K562 (cell line): ENCODE measurements around the gene UTP11. TPM values are rescaled to one million over a fixed set of nuclear protein-coding genes. Genes with fewer than 3 reads are reported as not detected.
A peak's percentile ranks its signal among the peaks of the same experiment; 100 is the strongest.

Experiments
- ATAC-seq: fragments of 200-7000 bp; cut with Tn5 transposase; 3 replicates; pipeline ENCODE4 v1.9.1; 2020; ENCODE audit warnings: moderate library complexity
- BruUV-seq: library from RNA; stranded (reverse); fragments of 400-500 nt; replicated peaks from 2 replicates; lab custom pipeline; 2021; lab: Mats Ljungman, UMichigan
- CTCF ChIA-PET: fragments of 300-600 bp; formaldehyde crosslinking; extraction: SDS; loops from one replicate; lab custom pipeline; 2021; ENCODE audit warnings: low intra/inter-chr PET ratio; lab: Yijun Ruan, JAX
- POLR2A ChIA-PET: fragments of 300-600, 350-650 bp; sonication (Branson Sonifier 250); formaldehyde crosslinking; extraction: SDS; loops from one replicate; lab custom pipeline; 2021; ENCODE audit warnings: antibody characterized with exemption, inconsistent platforms; lab: Yijun Ruan, JAX
- DNase-seq, 4 experiments: peaks; one replicate each; pipeline versions ENCODE4 v3.0.0 to v3.0.0-alpha.2; 2011 to 2018; ENCODE audit warnings: low spot score in 3 of 4, mixed read lengths in 3 of 4; ENCODE audit errors: extremely low read depth in 1 of 4
- FAIRE-seq: peaks from 2 replicates; lab custom pipeline; 2011; peaks lifted over from hg19 to GRCh38; lab: Jason Lieb, UNC
- H2AFZ ChIP-seq: 2 replicates; pipeline ENCODE4 v1.6.0; 2011; ENCODE audit warnings: low read depth, low read length, control low read depth, inconsistent platforms
- H3K27ac ChIP-seq: fragments of 200-600 bp; 3 replicates; pipeline ENCODE4 v1.8.0; 2011; ENCODE audit warnings: low read depth, mild to moderate bottlenecking, control low read depth, inconsistent platforms, low read length, moderate library complexity, mixed read lengths; ENCODE audit errors: extremely low read depth
- H3K27me3 ChIP-seq, 2 experiments: fragments of 300-600 bp in 1 of 2; 2 replicates in 1 of 2; 3 replicates in 1 of 2; pipeline versions ENCODE4 v1.6.0 to v1.8.0; 2011; ENCODE audit warnings: inconsistent platforms in 2 of 2, low read length in 2 of 2, mild to moderate bottlenecking in 1 of 2, mixed read lengths in 1 of 2, moderate library complexity in 1 of 2; ENCODE audit not compliant: control insufficient read depth in 2 of 2, insufficient read depth in 2 of 2
- H3K36me3 ChIP-seq: fragments of 300-600 bp; 3 replicates; pipeline ENCODE4 v1.8.0; 2011; ENCODE audit warnings: mild to moderate bottlenecking, low read length, inconsistent platforms; ENCODE audit not compliant: control insufficient read depth, insufficient read depth
- H3K4me1 ChIP-seq, 2 experiments: fragments of 200-600 bp in 1 of 2; replicated peaks in 1 of 2; 2 replicates in 1 of 2; 3 replicates in 1 of 2; pipeline versions ENCODE4 v1.5.1 to v1.8.0; 2011; ENCODE audit warnings: inconsistent platforms in 2 of 2, low read length in 2 of 2, mild to moderate bottlenecking in 1 of 2, mixed read lengths in 1 of 2, moderate library complexity in 1 of 2; ENCODE audit not compliant: control insufficient read depth in 2 of 2, insufficient read depth in 2 of 2
- H3K4me2 ChIP-seq: 2 replicates; pipeline ENCODE4 v1.6.1; 2011; ENCODE audit warnings: low read length, control low read depth, inconsistent platforms, mixed read lengths; ENCODE audit not compliant: insufficient read depth
- H3K4me3 ChIP-seq: fragments of 200-600 bp; sonication (generic), shearing (Covaris generic); 2 replicates; pipeline ENCODE4 v1.5.1; 2016; ENCODE audit warnings: control low read depth, inconsistent platforms
- H3K79me2 ChIP-seq: fragments of 200-600 bp; 3 replicates; pipeline ENCODE4 v1.8.0; 2011; ENCODE audit warnings: low read length, inconsistent platforms; ENCODE audit not compliant: control insufficient read depth, insufficient read depth
- H3K9ac ChIP-seq, 2 experiments: 2 replicates each; pipeline versions ENCODE4 v1.6.0 to v1.6.1; 2011; ENCODE audit warnings: low read depth in 2 of 2, low read length in 2 of 2, control low read depth in 1 of 2, inconsistent platforms in 1 of 2, mild to moderate bottlenecking in 1 of 2, mixed read lengths in 1 of 2; ENCODE audit not compliant: insufficient read depth in 1 of 2
- H3K9me1 ChIP-seq: one replicate; pipeline ENCODE4 v1.6.0; 2011; ENCODE audit warnings: inconsistent platforms, mild to moderate bottlenecking, low read length, moderate library complexity; ENCODE audit not compliant: control insufficient read depth, insufficient read depth
- H3K9me3 ChIP-seq: replicated peaks from 2 replicates; pipeline ENCODE4 v1.5.1; 2011; ENCODE audit warnings: low read depth, low read length, inconsistent platforms; ENCODE audit not compliant: control insufficient read depth, insufficient read depth
- H4K20me1 ChIP-seq: replicated peaks from 2 replicates; pipeline ENCODE4 v1.6.1; 2011; ENCODE audit warnings: low read length, inconsistent platforms, mixed read lengths; ENCODE audit not compliant: control insufficient read depth, insufficient read depth
- CEBPG ChIP-seq, 3 experiments: fragments of 200-800 bp in 1 of 3; sonication (Bioruptor generic) in 1 of 3; sonication (generic) in 1 of 3; formaldehyde crosslinking in 1 of 3; IDR thresholded peaks in 2 of 3; conservative IDR thresholded peaks in 1 of 3; 2 replicates each; pipeline versions ENCODE4 v1.6.1 to v1.8.0; 2016 to 2022; ENCODE audit warnings: missing compliant biosample characterization in 2 of 3, missing genetic modification characterization in 2 of 3, mild to moderate bottlenecking in 1 of 3, missing genetic modification reagents in 1 of 3
- MXI1 ChIP-seq: IDR thresholded peaks from 2 replicates; pipeline ENCODE4 v1.6.1; 2011; ENCODE audit warnings: low read depth, mild to moderate bottlenecking, improper control_type of control experiment, low read length
- STAG1 ChIP-seq: sonication (generic); formaldehyde crosslinking; IDR thresholded peaks from 2 replicates; pipeline ENCODE4 v1.5.0; 2020; ENCODE audit warnings: missing genetic modification reagents, borderline replicate concordance
- TEAD1 ChIP-seq, 2 experiments: fragments of 450-650 bp in 1 of 2; sonication (generic) in 1 of 2; formaldehyde crosslinking; IDR thresholded peaks; 2 replicates each; pipeline versions ENCODE4 v1.4.0 to v1.8.0; 2020 to 2022; ENCODE audit warnings: mild to moderate bottlenecking in 2 of 2, missing genetic modification reagents in 1 of 2
- THRAP3 ChIP-seq: fragments of 450-650 bp; IDR thresholded peaks from 2 replicates; pipeline ENCODE4 v1.6.1; 2016; ENCODE audit warnings: mild to moderate bottlenecking, inconsistent platforms, borderline replicate concordance
- XRCC5 ChIP-seq: fragments of 200-400 bp; formaldehyde crosslinking; IDR thresholded peaks from 2 replicates; pipeline ENCODE4 v1.6.1; 2017; ENCODE audit warnings: low read depth, mild to moderate bottlenecking, low read length
- ZKSCAN3 ChIP-seq: fragments of 250-450 bp; sonication (Bioruptor Pico); IDR thresholded peaks from 2 replicates; pipeline ENCODE4 v1.4.0; 2020
- ZNF384 ChIP-seq: IDR thresholded peaks from 2 replicates; pipeline ENCODE4 v1.6.1; 2012; ENCODE audit warnings: low read depth, low read length, improper control_type of control experiment
- ZNF584 ChIP-seq: fragments of 200-800 bp; sonication (Bioruptor generic); IDR thresholded peaks from 2 replicates; pipeline ENCODE4 v1.6.1; 2016; ENCODE audit warnings: low read depth, mild to moderate bottlenecking, missing genetic modification characterization, missing compliant biosample characterization
- WGBS: fragments of 100-300 bp; shearing (Covaris generic); methylation state at CpG from one replicate; pipeline ENCODE4 v1.1.6; 2016; ENCODE audit warnings: low coverage, mixed read lengths; ENCODE audit not compliant: insufficient coverage; ENCODE audit errors: missing lambda C conversion rate; 5-methylcytosine and 5-hydroxymethylcytosine counted together
- in situ Hi-C: fragments of 300-500 bp; cut with MboI; formaldehyde crosslinking; loops from 4 replicates; pipeline ENCODE4 v1.15.0; 2018; ENCODE audit warnings: inconsistent platforms, mixed read lengths
- intact Hi-C: fragments of 100-400 bp; cut with micrococcal nuclease; formaldehyde crosslinking; loops from 2 replicates; pipeline ENCODE4 v1.14.2; 2022
- polyA plus RNA-seq, 8 experiments: library from polyadenylated mRNA; depleted of rRNA in 4 of 8; stranded (reverse) in 5 of 8; unstranded in 3 of 8; fragments of >200 nt; fragmentation: Nextera tagmentation in 2 of 8; fragmentation: Illumina TruSeq in 1 of 8; extraction: Ambion mirVana in 2 of 8; extraction: Trizol in 1 of 8; gene quantifications; 2 replicates each; pipeline versions ENCODE4 v1.2.1 to v1.2.3, GENCODE V29; 2011 to 2014; ENCODE audit warnings: inconsistent platforms in 1 of 8, missing spikeins in 1 of 8
- total RNA-seq, 7 experiments: library from RNA; depleted of rRNA in 6 of 7; stranded (reverse); fragments of >200 nt in 6 of 7; fragmentation: Illumina TruSeq in 2 of 7; extraction: Trizol in 2 of 7; gene quantifications; 2 replicates each; pipeline versions ENCODE4 v1.2.1 to v1.2.3, GENCODE V29; 2011 to 2021; ENCODE audit warnings: low replicate concordance in 1 of 7
- TF ChIP-seq, protein P1 (sequence below): fragments of 450-650 bp; formaldehyde crosslinking; IDR thresholded peaks from 2 replicates; pipeline ENCODE4 v1.4.0; 2020; ENCODE audit warnings: mild to moderate bottlenecking, mixed read lengths
- TF ChIP-seq, protein P2 (sequence below): sonication (generic); formaldehyde crosslinking; IDR thresholded peaks from 2 replicates; pipeline ENCODE4 v1.9.0; 2022; ENCODE audit warnings: mild to moderate bottlenecking, missing genetic modification reagents
- TF ChIP-seq, protein P3 (sequence below): fragments of 450-650 bp; IDR thresholded peaks from 2 replicates; pipeline ENCODE4 v1.7.1; 2018; ENCODE audit warnings: mild to moderate bottlenecking, low read depth; ENCODE audit not compliant: partially characterized antibody

UTP11 gene
- total and polyA plus RNA-seq, 9 of the 15 experiments (the other 6 are each of a cell fraction or from before 2014, with no cell fraction given), result 91.1 to 378 (median 221) TPM

DNA sequence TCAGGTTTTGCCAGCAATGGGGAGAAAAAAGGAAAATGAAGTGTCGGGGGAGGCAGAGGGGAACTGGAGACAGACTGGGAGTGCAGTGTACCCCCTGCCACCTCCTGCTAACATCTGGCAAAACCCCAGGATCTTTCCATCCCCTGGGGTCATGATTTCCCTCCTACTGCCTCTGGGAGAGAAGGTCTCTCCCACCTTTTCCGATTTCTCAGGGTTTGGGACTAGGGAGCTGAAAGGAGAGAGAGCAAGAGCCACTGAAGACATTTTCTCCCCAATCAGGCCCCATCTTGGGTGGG, 12.4 kb upstream of the UTP11 start:
- FAIRE-seq (no peak), ATAC-seq (no peak), DNase-seq (no peak)
- H2AFZ ChIP-seq, result no peak overlapping the region
- H3K27ac ChIP-seq, result peak overlapping the region; percentile 96
- intact Hi-C loops (no loop called here), in situ Hi-C loops (no loop called here)
- peak overlapping the region; percentile 65 for H3K4me3 ChIP-seq
- peaks cover 51 to 73% of the 10 kb centered on the region in 2 experiments for H3K4me1 ChIP-seq
- no peaks in the 10 kb centered on the region for H3K9me3 ChIP-seq
- POLR2A ChIA-PET, result interaction anchor here (0.5 to 5.9 kb wide), 9 partner anchors 8 to 821 kb away, joined by 3 to 66 read pairs (median 3); partner anchors contain the start of genes SF3A3, SNIP1 and UTP11
- peaks cover 80% of the 10 kb centered on the region for H3K79me2 ChIP-seq
- no peaks in the 10 kb centered on the region for H3K27me3 ChIP-seq
- H3K9ac ChIP-seq, result peak overlapping the region; percentile 82 to 90
- 16% methylated on average over 2 of the region's 2 CpGs for WGBS
- peaks cover 2% of the 10 kb centered on the region for H3K9me1 ChIP-seq
- H4K20me1 ChIP-seq, result 0 out of 2 replicates have a peak, but pooled peaks cover 12% of the 10 kb centered on the region
- H3K4me2 ChIP-seq, result peak overlapping the region; percentile 80
- CTCF ChIA-PET, result no interaction called here
- peaks cover 78% of the 10 kb centered on the region for H3K36me3 ChIP-seq
- BruUV-seq, result no TSS peak
- TF ChIP-seq, protein P1, sequence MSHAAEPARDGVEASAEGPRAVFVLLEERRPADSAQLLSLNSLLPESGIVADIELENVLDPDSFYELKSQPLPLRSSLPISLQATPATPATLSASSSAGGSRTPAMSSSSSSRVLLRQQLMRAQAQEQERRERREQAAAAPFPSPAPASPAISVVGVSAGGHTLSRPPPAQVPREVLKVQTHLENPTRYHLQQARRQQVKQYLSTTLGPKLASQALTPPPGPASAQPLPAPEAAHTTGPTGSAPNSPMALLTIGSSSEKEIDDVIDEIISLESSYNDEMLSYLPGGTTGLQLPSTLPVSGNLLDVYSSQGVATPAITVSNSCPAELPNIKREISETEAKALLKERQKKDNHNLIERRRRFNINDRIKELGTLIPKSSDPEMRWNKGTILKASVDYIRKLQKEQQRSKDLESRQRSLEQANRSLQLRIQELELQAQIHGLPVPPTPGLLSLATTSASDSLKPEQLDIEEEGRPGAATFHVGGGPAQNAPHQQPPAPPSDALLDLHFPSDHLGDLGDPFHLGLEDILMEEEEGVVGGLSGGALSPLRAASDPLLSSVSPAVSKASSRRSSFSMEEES, result no peak
- TF ChIP-seq MXI1, result no peak
- no peak for TF ChIP-seq XRCC5
- TF ChIP-seq THRAP3, result no peak
- TF ChIP-seq, protein P2, sequence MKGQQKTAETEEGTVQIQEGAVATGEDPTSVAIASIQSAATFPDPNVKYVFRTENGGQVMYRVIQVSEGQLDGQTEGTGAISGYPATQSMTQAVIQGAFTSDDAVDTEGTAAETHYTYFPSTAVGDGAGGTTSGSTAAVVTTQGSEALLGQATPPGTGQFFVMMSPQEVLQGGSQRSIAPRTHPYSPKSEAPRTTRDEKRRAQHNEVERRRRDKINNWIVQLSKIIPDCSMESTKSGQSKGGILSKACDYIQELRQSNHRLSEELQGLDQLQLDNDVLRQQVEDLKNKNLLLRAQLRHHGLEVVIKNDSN (CRISPR knock-in tag), result 0 out of 2 replicates have a peak, but pooled peaks have one; percentile 25
- TF ChIP-seq, protein P3, sequence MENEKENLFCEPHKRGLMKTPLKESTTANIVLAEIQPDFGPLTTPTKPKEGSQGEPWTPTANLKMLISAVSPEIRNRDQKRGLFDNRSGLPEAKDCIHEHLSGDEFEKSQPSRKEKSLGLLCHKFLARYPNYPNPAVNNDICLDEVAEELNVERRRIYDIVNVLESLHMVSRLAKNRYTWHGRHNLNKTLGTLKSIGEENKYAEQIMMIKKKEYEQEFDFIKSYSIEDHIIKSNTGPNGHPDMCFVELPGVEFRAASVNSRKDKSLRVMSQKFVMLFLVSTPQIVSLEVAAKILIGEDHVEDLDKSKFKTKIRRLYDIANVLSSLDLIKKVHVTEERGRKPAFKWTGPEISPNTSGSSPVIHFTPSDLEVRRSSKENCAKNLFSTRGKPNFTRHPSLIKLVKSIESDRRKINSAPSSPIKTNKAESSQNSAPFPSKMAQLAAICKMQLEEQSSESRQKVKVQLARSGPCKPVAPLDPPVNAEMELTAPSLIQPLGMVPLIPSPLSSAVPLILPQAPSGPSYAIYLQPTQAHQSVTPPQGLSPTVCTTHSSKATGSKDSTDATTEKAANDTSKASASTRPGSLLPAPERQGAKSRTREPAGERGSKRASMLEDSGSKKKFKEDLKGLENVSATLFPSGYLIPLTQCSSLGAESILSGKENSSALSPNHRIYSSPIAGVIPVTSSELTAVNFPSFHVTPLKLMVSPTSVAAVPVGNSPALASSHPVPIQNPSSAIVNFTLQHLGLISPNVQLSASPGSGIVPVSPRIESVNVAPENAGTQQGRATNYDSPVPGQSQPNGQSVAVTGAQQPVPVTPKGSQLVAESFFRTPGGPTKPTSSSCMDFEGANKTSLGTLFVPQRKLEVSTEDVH, result no peak
- TF ChIP-seq STAG1, result no peak
- 0 out of 4 replicates have a peak, but pooled peaks of 1 of the 2 experiments have one; percentile 27 for TF ChIP-seq TEAD1 (CRISPR knock-in tag; IDR thresholded peaks at IDR 0.05)
- TF ChIP-seq ZNF384, result no peak
- peak; percentile 7; the same call in 1 of the 2 replicates for TF ChIP-seq ZNF584
- no peak for TF ChIP-seq ZKSCAN3 (CRISPR knock-in tag)
- TF ChIP-seq CEBPG (CRISPR knock-in tag; IDR thresholded peaks at IDR 0.05), result 0 out of 2 replicates have a peak, but pooled peaks have one; percentile 1
- no peak for TF ChIP-seq CEBPG (tag; conservative IDR thresholded peaks at IDR 0.05 in 1 of 2, IDR thresholded peaks at IDR 0.05 in 1 of 2)
